ENCODE data around the gene PARD3.

PARD3 gene

DNA sequence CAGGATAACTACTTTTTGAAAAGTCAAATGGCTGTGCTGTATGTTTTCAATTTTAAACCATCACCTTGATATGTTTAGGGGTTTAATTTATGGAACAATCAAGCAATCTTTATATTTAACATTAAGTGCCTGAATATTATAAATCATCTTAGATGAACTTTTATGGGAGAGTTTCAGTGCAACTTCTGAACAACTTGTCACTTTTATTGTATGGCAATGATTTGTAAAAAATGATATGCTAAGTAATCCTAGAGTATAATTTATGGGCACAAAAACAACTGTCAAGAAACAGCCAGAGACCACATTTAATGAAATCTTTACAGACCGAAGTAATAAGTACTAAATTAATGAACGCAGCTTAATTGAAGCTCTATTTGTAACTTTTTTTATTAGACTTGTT lies 498.9 kb downstream of the PARD3 start:
- Histone ChIP-seq H3K27ac (ENCODE audit: insufficient read depth in 1 of 2, low read depth in 1 of 2, low read length in 2 of 2, poor library complexity in 1 of 2, severe bottlenecking in 2 of 2) (no peak overlapping the region), H3K9me3 (ENCODE audit: control extremely low read depth in 1 of 5, control insufficient read depth in 4 of 5, insufficient read depth in 2 of 5, low read depth in 1 of 5, low read length in 4 of 5) (no peaks in the 10 kb centered on the region), H3K4me3 (ENCODE audit: control insufficient read depth in 1 of 7, extremely low read depth in 1 of 7, insufficient read depth in 4 of 7, low read depth in 2 of 7, low read length in 6 of 7) (no peak overlapping the region), H3K4me1 (ENCODE audit: control extremely low read depth in 1 of 4, control insufficient read depth in 4 of 4, insufficient read depth in 4 of 4, low read length in 3 of 4) (peaks cover 0 to 10% (median 4%) of the 10 kb centered on the region in 4 experiments), H3K36me3 (ENCODE audit: control insufficient read depth in 4 of 4, insufficient read depth in 4 of 4, low read length in 3 of 4) (no peaks in the 10 kb centered on the region), H3K27me3 (replicated peaks in 2 of 5; ENCODE audit: control insufficient read depth in 4 of 5, insufficient read depth in 5 of 5, low read length in 4 of 5) (no peaks in the 10 kb centered on the region)
- ChIA-PET POLR2A (no interaction called here), CTCF (no interaction called here)
- no CpG with 5 or more reads among the region's 2 CpGs for WGBS (ENCODE audit: insufficient coverage)
- no peak for DNase-seq

DNA sequence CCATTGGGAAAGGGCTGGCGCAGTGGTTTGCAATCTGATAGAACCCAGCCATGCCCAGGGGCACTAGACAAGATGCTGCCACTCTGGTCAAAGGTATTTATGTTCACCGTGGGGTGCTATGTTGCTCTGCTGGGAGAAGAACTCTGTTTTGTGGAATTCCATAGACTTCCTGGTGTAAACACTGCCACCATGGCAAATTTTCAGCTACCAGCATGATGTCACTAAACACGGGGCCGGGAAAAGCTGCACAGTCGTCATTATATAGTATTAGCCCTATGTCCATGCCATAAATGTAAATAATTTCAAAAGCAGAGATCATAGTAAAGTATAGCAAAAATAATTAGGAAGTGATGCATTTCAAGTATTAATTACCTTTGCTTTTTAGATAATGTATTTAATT lies 500.6 kb downstream of the PARD3 start:
- CTCF ChIA-PET = no interaction called here
- DNase-seq = no peak
- no peak overlapping the region for H3K4me3 ChIP-seq (ENCODE audit: control insufficient read depth in 1 of 7, extremely low read depth in 1 of 7, insufficient read depth in 4 of 7, low read depth in 2 of 7, low read length in 6 of 7)
- 100% methylated on average over 1 of the region's 5 CpGs for WGBS (ENCODE audit: insufficient coverage)
- H3K27me3 ChIP-seq (replicated peaks in 2 of 5; ENCODE audit: control insufficient read depth in 4 of 5, insufficient read depth in 5 of 5, low read length in 4 of 5) = no peaks in the 10 kb centered on the region
- no peaks in the 10 kb centered on the region for H3K9me3 ChIP-seq (ENCODE audit: control extremely low read depth in 1 of 5, control insufficient read depth in 4 of 5, insufficient read depth in 2 of 5, low read depth in 1 of 5, low read length in 4 of 5)
- H3K4me1 ChIP-seq (ENCODE audit: control extremely low read depth in 1 of 4, control insufficient read depth in 4 of 4, insufficient read depth in 4 of 4, low read length in 3 of 4) = peaks cover 0 to 10% (median 4%) of the 10 kb centered on the region in 4 experiments
- H3K27ac ChIP-seq (ENCODE audit: insufficient read depth in 1 of 2, low read depth in 1 of 2, low read length in 2 of 2, poor library complexity in 1 of 2, severe bottlenecking in 2 of 2) = no peak overlapping the region
- no peaks in the 10 kb centered on the region for H3K36me3 ChIP-seq (ENCODE audit: control insufficient read depth in 4 of 4, insufficient read depth in 4 of 4, low read length in 3 of 4)
- POLR2A ChIA-PET = no interaction called here

DNA sequence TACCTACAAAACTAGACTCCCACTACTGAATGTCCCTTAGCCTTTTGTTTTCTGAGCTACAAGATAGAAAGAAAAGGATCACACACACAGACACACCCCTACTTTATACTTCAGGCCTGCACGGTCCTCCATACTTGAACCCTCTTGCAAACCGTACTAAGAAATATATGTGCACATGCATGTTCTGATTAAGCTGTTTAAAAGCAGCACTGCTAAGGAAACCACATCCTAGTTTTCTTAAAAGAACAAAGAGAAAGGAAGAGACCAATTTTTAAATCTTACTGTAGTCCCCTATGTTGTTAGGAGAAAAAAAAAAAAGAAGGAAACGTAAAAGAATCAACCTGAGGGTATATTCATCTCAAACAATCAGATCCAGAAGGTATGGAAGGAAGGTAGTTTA lies 501.2 kb downstream of the PARD3 start:
- H3K4me1 ChIP-seq (ENCODE audit: control extremely low read depth in 1 of 4, control insufficient read depth in 4 of 4, insufficient read depth in 4 of 4, low read length in 3 of 4) = peaks cover 0 to 10% (median 4%) of the 10 kb centered on the region in 4 experiments
- ChIA-PET POLR2A (no interaction called here), CTCF (interaction anchor here (0.7 kb wide), 1 partner anchor 617 kb away, joined by 3 read pairs; no protein-coding TSS in a partner anchor)
- DNase-seq = no peak
- no peaks in the 10 kb centered on the region for H3K36me3 ChIP-seq (ENCODE audit: control insufficient read depth in 4 of 4, insufficient read depth in 4 of 4, low read length in 3 of 4)
- H3K27ac ChIP-seq (ENCODE audit: insufficient read depth in 1 of 2, low read depth in 1 of 2, low read length in 2 of 2, poor library complexity in 1 of 2, severe bottlenecking in 2 of 2) = no peak overlapping the region
- no peaks in the 10 kb centered on the region for H3K9me3 ChIP-seq (ENCODE audit: control extremely low read depth in 1 of 5, control insufficient read depth in 4 of 5, insufficient read depth in 2 of 5, low read depth in 1 of 5, low read length in 4 of 5)
- H3K4me3 ChIP-seq (ENCODE audit: control insufficient read depth in 1 of 7, extremely low read depth in 1 of 7, insufficient read depth in 4 of 7, low read depth in 2 of 7, low read length in 6 of 7) = no peak overlapping the region
- H3K27me3 ChIP-seq (replicated peaks in 2 of 5; ENCODE audit: control insufficient read depth in 4 of 5, insufficient read depth in 5 of 5, low read length in 4 of 5) = no peaks in the 10 kb centered on the region
- no CpG with 5 or more reads among the region's 3 CpGs for whole genome bisulfite sequencing (ENCODE audit: insufficient coverage)

DNA sequence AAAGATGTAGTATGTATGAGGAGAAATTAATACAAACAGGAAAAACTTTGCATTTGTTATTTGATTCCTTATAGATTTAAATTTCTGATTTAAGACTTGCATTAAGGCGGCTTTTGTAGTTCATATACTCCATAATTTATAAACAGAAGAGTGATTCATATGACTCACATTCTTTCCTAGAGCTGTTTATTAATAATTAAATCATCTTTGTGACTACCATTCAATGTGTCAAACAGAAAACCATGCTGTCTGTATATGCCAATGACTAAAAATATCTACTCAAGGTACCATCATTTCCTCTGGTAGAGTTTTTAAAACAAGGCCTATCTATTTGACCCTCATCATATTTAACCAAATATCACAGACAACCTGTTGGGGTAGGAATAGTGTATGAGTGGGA lies 501.7 kb downstream of the PARD3 start:
- H3K27me3 ChIP-seq (replicated peaks in 2 of 5; ENCODE audit: control insufficient read depth in 4 of 5, insufficient read depth in 5 of 5, low read length in 4 of 5) = no peaks in the 10 kb centered on the region
- no peaks in the 10 kb centered on the region for H3K36me3 ChIP-seq (ENCODE audit: control insufficient read depth in 4 of 4, insufficient read depth in 4 of 4, low read length in 3 of 4)
- ChIA-PET POLR2A (no interaction called here), CTCF (interaction anchor here (0.7 kb wide), 1 partner anchor 616 kb away, joined by 3 read pairs; no protein-coding TSS in a partner anchor)
- WGBS (ENCODE audit: insufficient coverage) = no CpG with 5 or more reads among the region's 1 CpG
- no peak for DNase-seq
- no peaks in the 10 kb centered on the region for H3K9me3 ChIP-seq (ENCODE audit: control extremely low read depth in 1 of 5, control insufficient read depth in 4 of 5, insufficient read depth in 2 of 5, low read depth in 1 of 5, low read length in 4 of 5)
- H3K27ac ChIP-seq (ENCODE audit: insufficient read depth in 1 of 2, low read depth in 1 of 2, low read length in 2 of 2, poor library complexity in 1 of 2, severe bottlenecking in 2 of 2) = no peak overlapping the region
- H3K4me3 ChIP-seq (ENCODE audit: control insufficient read depth in 1 of 7, extremely low read depth in 1 of 7, insufficient read depth in 4 of 7, low read depth in 2 of 7, low read length in 6 of 7) = no peak overlapping the region
- peaks cover 0 to 10% (median 4%) of the 10 kb centered on the region in 4 experiments for H3K4me1 ChIP-seq (ENCODE audit: control extremely low read depth in 1 of 4, control insufficient read depth in 4 of 4, insufficient read depth in 4 of 4, low read length in 3 of 4)

DNA sequence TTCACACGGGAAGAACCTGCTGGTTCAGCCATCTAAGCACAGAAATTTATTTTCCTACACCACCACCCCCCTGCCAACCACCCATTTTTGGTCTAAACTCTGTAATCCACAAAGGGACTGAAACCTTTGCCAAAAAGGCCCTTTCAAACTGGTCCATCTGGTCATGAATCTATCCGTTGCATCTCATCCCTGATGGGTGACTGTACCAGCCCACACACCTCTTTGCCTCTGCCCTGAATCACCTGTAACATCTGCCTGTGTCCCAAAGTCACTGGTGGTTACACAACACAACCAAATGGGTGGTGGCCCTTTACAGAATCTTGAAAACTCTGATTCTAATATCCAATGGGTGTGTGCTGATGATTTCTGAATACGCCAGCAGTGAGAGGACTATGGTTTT lies 503.4 kb downstream of the PARD3 start:
- WGBS (ENCODE audit: insufficient coverage) = 96% methylated on average over 3 of the region's 3 CpGs
- Histone ChIP-seq H3K4me3 (ENCODE audit: control insufficient read depth in 1 of 7, extremely low read depth in 1 of 7, insufficient read depth in 4 of 7, low read depth in 2 of 7, low read length in 6 of 7) (no peak overlapping the region), H3K27me3 (replicated peaks in 2 of 5; ENCODE audit: control insufficient read depth in 4 of 5, insufficient read depth in 5 of 5, low read length in 4 of 5) (no peaks in the 10 kb centered on the region), H3K36me3 (ENCODE audit: control insufficient read depth in 4 of 4, insufficient read depth in 4 of 4, low read length in 3 of 4) (no peaks in the 10 kb centered on the region), H3K4me1 (ENCODE audit: control extremely low read depth in 1 of 4, control insufficient read depth in 4 of 4, insufficient read depth in 4 of 4, low read length in 3 of 4) (peaks cover 0 to 10% (median 4%) of the 10 kb centered on the region in 4 experiments), H3K9me3 (ENCODE audit: control extremely low read depth in 1 of 5, control insufficient read depth in 4 of 5, insufficient read depth in 2 of 5, low read depth in 1 of 5, low read length in 4 of 5) (no peaks in the 10 kb centered on the region), H3K27ac (ENCODE audit: insufficient read depth in 1 of 2, low read depth in 1 of 2, low read length in 2 of 2, poor library complexity in 1 of 2, severe bottlenecking in 2 of 2) (no peak overlapping the region)
- DNase-seq = no peak
- CTCF ChIA-PET = no interaction called here
- POLR2A ChIA-PET = no interaction called here

DNA sequence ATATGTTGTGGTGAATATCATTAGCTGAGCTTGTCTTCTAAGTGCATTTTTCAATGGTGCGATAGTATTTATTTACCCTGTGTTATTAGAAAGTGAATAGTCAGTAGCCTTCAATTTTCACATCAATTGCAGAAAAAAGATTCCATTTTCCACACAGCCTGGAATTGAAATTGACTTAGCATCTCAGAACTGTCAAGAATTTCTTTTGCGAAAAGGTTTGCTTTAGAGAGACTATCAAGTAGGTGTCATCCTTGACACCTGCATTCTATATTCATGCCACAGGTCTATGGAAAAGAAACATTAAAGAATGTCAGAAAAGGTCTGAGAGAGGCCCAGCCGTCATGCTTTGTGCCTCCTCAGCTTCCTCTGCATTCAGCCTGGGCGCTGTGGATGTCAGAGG lies 504.9 kb downstream of the PARD3 start:
- Histone ChIP-seq H3K4me1 (ENCODE audit: control extremely low read depth in 1 of 4, control insufficient read depth in 4 of 4, insufficient read depth in 4 of 4, low read length in 3 of 4) (peaks cover 0 to 10% (median 4%) of the 10 kb centered on the region in 4 experiments), H3K27ac (ENCODE audit: insufficient read depth in 1 of 2, low read depth in 1 of 2, low read length in 2 of 2, poor library complexity in 1 of 2, severe bottlenecking in 2 of 2) (no peak overlapping the region), H3K4me3 (ENCODE audit: control insufficient read depth in 1 of 7, extremely low read depth in 1 of 7, insufficient read depth in 4 of 7, low read depth in 2 of 7, low read length in 6 of 7) (no peak overlapping the region), H3K9me3 (ENCODE audit: control extremely low read depth in 1 of 5, control insufficient read depth in 4 of 5, insufficient read depth in 2 of 5, low read depth in 1 of 5, low read length in 4 of 5) (no peaks in the 10 kb centered on the region), H3K36me3 (ENCODE audit: control insufficient read depth in 4 of 4, insufficient read depth in 4 of 4, low read length in 3 of 4) (no peaks in the 10 kb centered on the region), H3K27me3 (replicated peaks in 2 of 5; ENCODE audit: control insufficient read depth in 4 of 5, insufficient read depth in 5 of 5, low read length in 4 of 5) (no peaks in the 10 kb centered on the region)
- no peak for DNase-seq
- ChIA-PET POLR2A (no interaction called here), CTCF (interaction anchor here (0.8 kb wide), 1 partner anchor 18 kb away, joined by 3 read pairs; no protein-coding TSS in a partner anchor)
- WGBS (ENCODE audit: insufficient coverage) = 100% methylated on average over 2 of the region's 4 CpGs

DNA sequence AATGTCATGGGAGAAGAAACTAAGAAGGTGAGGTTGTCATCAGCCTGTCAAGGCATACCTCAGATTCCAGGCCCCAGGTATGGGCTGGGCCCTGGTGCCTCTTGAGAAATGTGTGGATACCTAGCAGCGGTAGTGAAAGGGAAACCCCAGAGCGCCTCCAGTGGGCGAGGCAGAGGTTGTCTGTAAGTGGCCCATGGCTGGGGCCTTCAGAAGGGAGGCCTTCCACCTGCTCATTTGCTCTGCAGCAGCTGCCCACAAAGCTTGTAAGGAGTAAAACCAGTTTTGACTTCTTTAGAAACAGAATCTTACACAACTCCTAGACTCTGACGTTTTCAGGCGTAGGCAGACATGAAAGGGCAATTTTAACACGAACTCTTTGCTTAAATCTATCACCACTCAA lies 509.9 kb downstream of the PARD3 start:
- no peak overlapping the region for H3K27ac ChIP-seq (ENCODE audit: insufficient read depth in 1 of 2, low read depth in 1 of 2, low read length in 2 of 2, poor library complexity in 1 of 2, severe bottlenecking in 2 of 2)
- no peaks in the 10 kb centered on the region for H3K4me1 ChIP-seq (ENCODE audit: control extremely low read depth in 1 of 4, control insufficient read depth in 4 of 4, insufficient read depth in 4 of 4, low read length in 3 of 4)
- H3K9me3 ChIP-seq (ENCODE audit: control extremely low read depth in 1 of 5, control insufficient read depth in 4 of 5, insufficient read depth in 2 of 5, low read depth in 1 of 5, low read length in 4 of 5) = no peaks in the 10 kb centered on the region
- DNase-seq = no peak
- ChIA-PET POLR2A (no interaction called here), CTCF (no interaction called here)
- H3K4me3 ChIP-seq (ENCODE audit: control insufficient read depth in 1 of 7, extremely low read depth in 1 of 7, insufficient read depth in 4 of 7, low read depth in 2 of 7, low read length in 6 of 7) = no peak overlapping the region
- no peaks in the 10 kb centered on the region for H3K36me3 ChIP-seq (ENCODE audit: control insufficient read depth in 4 of 4, insufficient read depth in 4 of 4, low read length in 3 of 4)
- H3K27me3 ChIP-seq (replicated peaks in 2 of 5; ENCODE audit: control insufficient read depth in 4 of 5, insufficient read depth in 5 of 5, low read length in 4 of 5) = no peaks in the 10 kb centered on the region
- WGBS (ENCODE audit: insufficient coverage) = 100% methylated on average over 3 of the region's 6 CpGs
